ENCODE data around the gene INO80D. TPM values are rescaled to one million over a fixed set of nuclear protein-coding genes. Genes with fewer than 3 reads are reported as not detected.
A peak's percentile ranks its signal among the peaks of the same experiment; 100 is the strongest.

INO80D gene
- total and polyA plus RNA-seq, 2 of the 13 experiments (the other 11 are each of a cell fraction or from before 2014, with no cell fraction given): 7.6 to 7.9 TPM

- TF ChIP-seq ARID5B (CRISPR knock-in tag; IDR thresholded peaks at IDR 0.05) (no peak; the same call in 1 of the 2 replicates), U2AF1 (optimal IDR thresholded peaks at IDR 0.05; ENCODE audit: low read depth, low read length) (peak; percentile 99), POLR2A (IDR thresholded peaks at IDR 0.05; ENCODE audit: insufficient read depth in 1 of 2, low read depth in 2 of 2, low read length in 2 of 2) (peak; percentile 81 to 95), CEBPG (CRISPR knock-in tag; IDR thresholded peaks at IDR 0.05) (no peak), ZNF883 (CRISPR knock-in tag; IDR thresholded peaks at IDR 0.05; ENCODE audit: not compliant biosample characterization) (peak; percentile 54), ZMYM3 (CRISPR knock-in tag; IDR thresholded peaks at IDR 0.05) (peak; percentile 51; the same call in 1 of the 2 replicates), ELK4 (CRISPR knock-in tag; IDR thresholded peaks at IDR 0.05; ENCODE audit: borderline replicate concordance) (no peak), NFE2L1 (CRISPR knock-in tag; IDR thresholded peaks at IDR 0.05; ENCODE audit: borderline replicate concordance) (no peak), HOXD1 (CRISPR knock-in tag; IDR thresholded peaks at IDR 0.05) (0 out of 2 replicates have a peak, but pooled peaks have one; percentile 44), EP300 (IDR thresholded peaks at IDR 0.05; ENCODE audit: low read depth in 2 of 2, low read length in 2 of 2) (peak in 1 of 2 experiments; percentile 3; a peak in 1 of 4 replicates), EP300 (CRISPR knock-in tag; IDR thresholded peaks at IDR 0.05; ENCODE audit: borderline replicate concordance) (no peak), MTF1 (CRISPR knock-in tag; IDR thresholded peaks at IDR 0.05) (0 out of 2 replicates have a peak, but pooled peaks have one; percentile 19), ZNF609 (CRISPR knock-in tag; IDR thresholded peaks at IDR 0.05; ENCODE audit: borderline replicate concordance) (no peak), ZNF816 (CRISPR knock-in tag; IDR thresholded peaks at IDR 0.05; ENCODE audit: borderline replicate concordance) (0 out of 2 replicates have a peak, but pooled peaks have one; percentile 55), ZBTB42 (CRISPR knock-in tag; IDR thresholded peaks at IDR 0.05) (no peak)
- TF ChIP-seq, protein P1, sequence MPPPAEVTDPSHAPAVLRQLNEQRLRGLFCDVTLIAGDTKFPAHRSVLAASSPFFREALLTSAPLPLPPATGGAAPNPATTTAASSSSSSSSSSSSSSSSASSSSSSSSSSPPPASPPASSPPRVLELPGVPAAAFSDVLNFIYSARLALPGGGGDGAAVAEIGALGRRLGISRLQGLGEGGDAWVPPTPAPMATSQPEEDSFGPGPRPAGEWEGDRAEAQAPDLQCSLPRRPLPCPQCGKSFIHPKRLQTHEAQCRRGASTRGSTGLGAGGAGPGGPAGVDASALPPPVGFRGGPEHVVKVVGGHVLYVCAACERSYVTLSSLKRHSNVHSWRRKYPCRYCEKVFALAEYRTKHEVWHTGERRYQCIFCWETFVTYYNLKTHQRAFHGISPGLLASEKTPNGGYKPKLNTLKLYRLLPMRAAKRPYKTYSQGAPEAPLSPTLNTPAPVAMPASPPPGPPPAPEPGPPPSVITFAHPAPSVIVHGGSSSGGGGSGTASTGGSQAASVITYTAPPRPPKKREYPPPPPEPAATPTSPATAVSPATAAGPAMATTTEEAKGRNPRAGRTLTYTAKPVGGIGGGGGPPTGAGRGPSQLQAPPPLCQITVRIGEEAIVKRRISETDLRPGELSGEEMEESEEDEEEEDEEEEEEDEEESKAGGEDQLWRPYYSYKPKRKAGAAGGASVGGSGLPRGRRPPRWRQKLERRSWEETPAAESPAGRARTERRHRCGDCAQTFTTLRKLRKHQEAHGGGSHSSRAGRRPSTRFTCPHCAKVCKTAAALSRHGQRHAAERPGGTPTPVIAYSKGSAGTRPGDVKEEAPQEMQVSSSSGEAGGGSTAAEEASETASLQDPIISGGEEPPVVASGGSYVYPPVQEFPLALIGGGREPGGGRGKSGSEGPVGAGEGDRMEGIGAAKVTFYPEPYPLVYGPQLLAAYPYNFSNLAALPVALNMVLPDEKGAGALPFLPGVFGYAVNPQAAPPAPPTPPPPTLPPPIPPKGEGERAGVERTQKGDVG (CRISPR knock-in tag; IDR thresholded peaks at IDR 0.05; ENCODE audit: borderline replicate concordance): no peak
Measured at GRCh38 chr2:206085742-206086445, at the start of gene INO80D (continued).

Measured in HepG2 (cell line).